ENCODE results near the gene SP110.
A peak's percentile ranks its signal among the peaks of the same experiment; 100 is the strongest.

SP110 gene

GRCh38 chr2:230203110-230203676 lies 16.6 kb downstream of the SP110 start:
- in situ Hi-C loops (cut with HindIII; ENCODE audit: low sequenced_read_pairs): no loop called here
- H3K4me3 ChIP-seq (ENCODE audit: low read depth, low read length): no peak overlapping the region
- no peak for TF ChIP-seq CTCF (IDR thresholded peaks at IDR 0.05; ENCODE audit: low read depth, low read length, missing control alignments)
- DNase-seq (ENCODE audit: low read depth): no peak

GRCh38 chr2:230202430-230203109 lies 17.2 kb downstream of the SP110 start:
- in situ Hi-C loops (cut with HindIII; ENCODE audit: low sequenced_read_pairs): no loop called here
- TF ChIP-seq CTCF (IDR thresholded peaks at IDR 0.05; ENCODE audit: low read depth, low read length, missing control alignments): no peak
- DNase-seq (ENCODE audit: low read depth): no peak

GRCh38 chr2:230184727-230185578 lies 34.8 kb downstream of the SP110 start:
- TF ChIP-seq CTCF (IDR thresholded peaks at IDR 0.05; ENCODE audit: low read depth, low read length, missing control alignments): no peak
- in situ Hi-C loops (cut with HindIII; ENCODE audit: low sequenced_read_pairs): no loop called here
- no peak overlapping the region for H3K4me3 ChIP-seq (ENCODE audit: low read depth, low read length)
- peak; percentile 15 for DNase-seq (ENCODE audit: low read depth)

More at GRCh38 chr2:230202430-230203109, 17.2 kb downstream of the SP110 start:
- H3K4me3 ChIP-seq (ENCODE audit: low read depth, low read length): no peak overlapping the region

GRCh38 chr2:230181195-230181594 lies 38.6 kb downstream of the SP110 start:
- DNase-seq (ENCODE audit: low read depth): no peak
- no peak for TF ChIP-seq CTCF (IDR thresholded peaks at IDR 0.05; ENCODE audit: low read depth, low read length, missing control alignments)
- in situ Hi-C loops (cut with HindIII; ENCODE audit: low sequenced_read_pairs): no loop called here
- no peak overlapping the region for H3K4me3 ChIP-seq (ENCODE audit: low read depth, low read length)

GRCh38 chr2:230179907-230180306 lies 39.9 kb downstream of the SP110 start:
- in situ Hi-C loops (cut with HindIII; ENCODE audit: low sequenced_read_pairs): no loop called here
- DNase-seq (ENCODE audit: low read depth): no peak
- no peak for TF ChIP-seq CTCF (IDR thresholded peaks at IDR 0.05; ENCODE audit: low read depth, low read length, missing control alignments)
- H3K4me3 ChIP-seq (ENCODE audit: low read depth, low read length): no peak overlapping the region

GRCh38 chr2:230178546-230179485 lies 41.0 kb downstream of the SP110 start:
- in situ Hi-C loops (cut with HindIII; ENCODE audit: low sequenced_read_pairs): no loop called here

More at GRCh38 chr2:230178546-230179485, 41.0 kb downstream of the SP110 start:
- DNase-seq (ENCODE audit: low read depth): no peak
- TF ChIP-seq CTCF (IDR thresholded peaks at IDR 0.05; ENCODE audit: low read depth, low read length, missing control alignments): no peak
- H3K4me3 ChIP-seq (ENCODE audit: low read depth, low read length): no peak overlapping the region

All from astrocyte of the cerebellum (primary cell).